Astrocyte (in vitro differentiated cells and primary cell): ENCODE measurements around the gene ITGB1. TPM values are rescaled to one million over a fixed set of nuclear protein-coding genes. Genes with fewer than 3 reads are reported as not detected.

Experiments
- DNase-seq: peaks from one replicate; pipeline ENCODE4 v3.0.0-alpha.2; 2010; ENCODE audit warnings: low read depth
- FAIRE-seq: peaks from 2 replicates; lab custom pipeline; 2011; peaks lifted over from hg19 to GRCh38; lab: Jason Lieb, UNC
- H2AFZ ChIP-seq: 2 replicates; pipeline ENCODE4 v1.6.0; 2012; ENCODE audit warnings: low read depth, low read length, inconsistent platforms
- H3K27ac ChIP-seq: 2 replicates; pipeline ENCODE4 v1.5.1; 2011; ENCODE audit warnings: low read depth, low read length, inconsistent platforms
- H3K27me3 ChIP-seq: 2 replicates; pipeline ENCODE4 v1.6.0; 2011; ENCODE audit warnings: low read length, inconsistent platforms; ENCODE audit not compliant: insufficient read depth
- H3K36me3 ChIP-seq: 2 replicates; pipeline ENCODE4 v1.5.1; 2011; ENCODE audit warnings: low read length, inconsistent platforms; ENCODE audit not compliant: insufficient read depth
- H3K4me1 ChIP-seq: 2 replicates; pipeline ENCODE4 v1.5.1; 2011; ENCODE audit warnings: low read length, inconsistent platforms; ENCODE audit not compliant: insufficient read depth
- H3K4me2 ChIP-seq: 2 replicates; pipeline ENCODE4 v1.6.0; 2012; ENCODE audit warnings: low read length, inconsistent platforms
- H3K4me3 ChIP-seq: 2 replicates; pipeline ENCODE4 v1.5.1; 2011; ENCODE audit warnings: low read depth, mild to moderate bottlenecking, low read length, inconsistent platforms; ENCODE audit not compliant: insufficient read depth
- H3K79me2 ChIP-seq: 2 replicates; pipeline ENCODE4 v1.6.0; 2012; ENCODE audit warnings: mild to moderate bottlenecking, low read length, inconsistent platforms; ENCODE audit not compliant: insufficient read depth
- H3K9ac ChIP-seq: 2 replicates; pipeline ENCODE4 v1.6.0; 2012; ENCODE audit warnings: mild to moderate bottlenecking, low read length, inconsistent platforms
- H3K9me3 ChIP-seq: 2 replicates; pipeline ENCODE4 v1.5.1; 2012; ENCODE audit warnings: low read depth, mild to moderate bottlenecking, low read length, inconsistent platforms; ENCODE audit not compliant: insufficient read depth
- H4K20me1 ChIP-seq: 2 replicates; pipeline ENCODE4 v1.6.0; 2012; ENCODE audit warnings: low read length, inconsistent platforms; ENCODE audit not compliant: insufficient read depth
- H3K27ac Mint-ChIP-seq: one replicate; pipeline ENCODE4 v1.8.0; 2021; ENCODE audit warnings: mild to moderate bottlenecking, mixed read lengths; ENCODE audit not compliant: unreplicated experiment
- H3K27me3 Mint-ChIP-seq: one replicate; pipeline ENCODE4 v1.8.0; 2021; ENCODE audit warnings: low read depth, mixed read lengths; ENCODE audit not compliant: unreplicated experiment
- H3K36me3 Mint-ChIP-seq: one replicate; pipeline ENCODE4 v1.8.0; 2021; ENCODE audit warnings: low read depth, mixed read lengths; ENCODE audit not compliant: unreplicated experiment
- H3K4me1 Mint-ChIP-seq: one replicate; pipeline ENCODE4 v1.8.0; 2021; ENCODE audit warnings: low read depth, mixed read lengths; ENCODE audit not compliant: unreplicated experiment
- H3K4me3 Mint-ChIP-seq: one replicate; pipeline ENCODE4 v1.8.0; 2021; ENCODE audit warnings: mild to moderate bottlenecking, moderate library complexity, mixed read lengths; ENCODE audit not compliant: unreplicated experiment
- H3K9me3 Mint-ChIP-seq: one replicate; pipeline ENCODE4 v1.8.0; 2021; ENCODE audit warnings: mild to moderate bottlenecking, mixed read lengths; ENCODE audit not compliant: unreplicated experiment
- CTCF ChIP-seq: IDR thresholded peaks from 2 replicates; pipeline ENCODE4 v1.5.1; 2011; ENCODE audit warnings: low read depth, mild to moderate bottlenecking, inconsistent platforms, low read length, moderate library complexity; ENCODE audit not compliant: insufficient read depth
- EZH2 ChIP-seq: IDR thresholded peaks from 2 replicates; pipeline ENCODE4 v1.6.1; 2012; ENCODE audit warnings: mild to moderate bottlenecking, low read length, inconsistent platforms; ENCODE audit not compliant: insufficient read depth
- total RNA-seq: library from RNA; stranded (reverse); gene quantifications from 2 replicates; pipeline ENCODE4 v1.2.1, GENCODE V29; 2021

ITGB1 gene
- total RNA-seq, 1 donor from 2014 or later, result 2,575 TPM

- Histone ChIP-seq H3K27ac (peak overlapping the region; percentile 24), H3K36me3 (peaks cover 38% of the 10 kb centered on the region), H3K4me3 (no peak overlapping the region), H3K4me2 (peak overlapping the region; percentile 68), H3K27me3 (no peaks in the 10 kb centered on the region), H2AFZ (no peak overlapping the region), H4K20me1 (peaks cover 97% of the 10 kb centered on the region), H3K9ac (peak overlapping the region; percentile 4), H3K4me1 (peaks cover 46% of the 10 kb centered on the region), H3K9me3 (no peaks in the 10 kb centered on the region), H3K79me2 (peaks cover 100% of the 10 kb centered on the region)
- TF ChIP-seq CTCF, result no peak
- no peak for TF ChIP-seq EZH2
- peaks cover 24% of the 10 kb centered on the region for H3K36me3 Mint-ChIP-seq
- peak overlapping the region; percentile 47 for H3K4me3 Mint-ChIP-seq
- H3K9me3 Mint-ChIP-seq, result no peaks in the 10 kb centered on the region
- H3K27me3 Mint-ChIP-seq, result no peaks in the 10 kb centered on the region
- peaks cover 72% of the 10 kb centered on the region for H3K4me1 Mint-ChIP-seq
- FAIRE-seq (no peak), DNase-seq (no peak)
- H3K27ac Mint-ChIP-seq, result peak overlapping the region; percentile 73
Observed at GRCh38 chr10:32938554-32939061, 19.4 kb downstream of the ITGB1 start.

GRCh38 chr10:32937911-32938424, 20.1 kb downstream of the ITGB1 start:
- peaks cover 22% of the 10 kb centered on the region for H3K36me3 Mint-ChIP-seq
- Histone ChIP-seq H3K4me1 (peaks cover 44% of the 10 kb centered on the region), H3K4me3 (no peak overlapping the region), H3K27me3 (no peaks in the 10 kb centered on the region), H2AFZ (no peak overlapping the region), H3K36me3 (peaks cover 43% of the 10 kb centered on the region), H3K4me2 (peak overlapping the region; percentile 68), H3K9me3 (no peaks in the 10 kb centered on the region), H3K27ac (peak overlapping the region; percentile 24), H4K20me1 (peaks cover 96% of the 10 kb centered on the region), H3K79me2 (peaks cover 100% of the 10 kb centered on the region), H3K9ac (peak overlapping the region; percentile 4)
- DNase-seq (no peak), FAIRE-seq (peak; percentile 54)
- no peaks in the 10 kb centered on the region for H3K9me3 Mint-ChIP-seq
- no peak for TF ChIP-seq EZH2
- no peak for TF ChIP-seq CTCF
- H3K4me3 Mint-ChIP-seq, result peak overlapping the region; percentile 47
- no peaks in the 10 kb centered on the region for H3K27me3 Mint-ChIP-seq
- H3K27ac Mint-ChIP-seq, result peak overlapping the region; percentile 73
- peaks cover 71% of the 10 kb centered on the region for H3K4me1 Mint-ChIP-seq

- Histone ChIP-seq H3K4me3 (no peak overlapping the region), H2AFZ (no peak overlapping the region), H3K79me2 (peaks cover 99% of the 10 kb centered on the region), H4K20me1 (peaks cover 82% of the 10 kb centered on the region), H3K9me3 (no peaks in the 10 kb centered on the region), H3K36me3 (peaks cover 76% of the 10 kb centered on the region), H3K9ac (no peak overlapping the region), H3K27ac (no peak overlapping the region), H3K4me1 (no peaks in the 10 kb centered on the region), H3K27me3 (no peaks in the 10 kb centered on the region), H3K4me2 (no peak overlapping the region)
- no peak for TF ChIP-seq EZH2
- no peak for TF ChIP-seq CTCF
- peaks cover 50% of the 10 kb centered on the region for H3K4me1 Mint-ChIP-seq
- peak overlapping the region; percentile 77 for H3K27ac Mint-ChIP-seq
- H3K27me3 Mint-ChIP-seq, result no peaks in the 10 kb centered on the region
- H3K9me3 Mint-ChIP-seq, result no peaks in the 10 kb centered on the region
- H3K36me3 Mint-ChIP-seq, result peaks cover 28% of the 10 kb centered on the region
- no peak for DNase-seq
- FAIRE-seq, result no peak
- no peak overlapping the region for H3K4me3 Mint-ChIP-seq
Observed at GRCh38 chr10:32932225-32932729, 25.8 kb downstream of the ITGB1 start.
